ENCODE results near the gene PSMB1. TPM values are rescaled to one million over a fixed set of nuclear protein-coding genes. Genes with fewer than 3 reads are reported as not detected.

Gene PSMB1
- 100 to 1,000 TPM; 187 to 269 (median 218) TPM for total RNA-seq

- TF ChIP-seq CTCF (IDR thresholded peaks at IDR 0.05): no peak
- peak; percentile 83 for ATAC-seq (ENCODE audit: low FRiP score)
- peak; percentile 88 for DNase-seq (ENCODE audit: low spot score)
Observed at GRCh38 chr6:170552765-170553533, at the start of gene PSMB1. PSMB1 (minus strand) TSS chr6:170553307; CDS start chr6:170553242, 65 bp downstream.

GRCh38 chr6:170597278-170597677 lies 44.2 kb upstream of the PSMB1 start:
- no peak for DNase-seq (ENCODE audit: low spot score)
- no peak for TF ChIP-seq CTCF (IDR thresholded peaks at IDR 0.05)
- ATAC-seq (ENCODE audit: low FRiP score): no peak

- ATAC-seq (ENCODE audit: low FRiP score): no peak
- no peak for DNase-seq (ENCODE audit: low spot score)
- no peak for TF ChIP-seq CTCF (IDR thresholded peaks at IDR 0.05)
Observed at GRCh38 chr6:170596426-170596825, 43.3 kb upstream of the PSMB1 start.

- no peak for TF ChIP-seq CTCF (IDR thresholded peaks at IDR 0.05)
- no peak for DNase-seq (ENCODE audit: low spot score)
- no peak for ATAC-seq (ENCODE audit: low FRiP score)
Observed at GRCh38 chr6:170590725-170591124, 37.6 kb upstream of the PSMB1 start.

GRCh38 chr6:170584954-170585498 lies 31.9 kb upstream of the PSMB1 start:
- no peak for TF ChIP-seq CTCF (IDR thresholded peaks at IDR 0.05)
- ATAC-seq (ENCODE audit: low FRiP score) (peak; percentile 19), DNase-seq (ENCODE audit: low spot score) (no peak)

- DNase-seq (ENCODE audit: low spot score) (peak; percentile 66), ATAC-seq (ENCODE audit: low FRiP score) (peak; percentile 97)
- no peak for TF ChIP-seq CTCF (IDR thresholded peaks at IDR 0.05)
Observed at GRCh38 chr6:170584181-170584953, 31.3 kb upstream of the PSMB1 start, which contains the start of gene PDCD2. PDCD2 (minus strand) TSS chr6:170584637; CDS start chr6:170584581, 56 bp downstream.

Data from omental fat pad (tissue), 4 donors.